Measurements from ENCODE around the gene NAXD. TPM values are rescaled to one million over a fixed set of nuclear protein-coding genes. Genes with fewer than 3 reads are reported as not detected.
A peak's percentile ranks its signal among the peaks of the same experiment; 100 is the strongest.
"Not testable (repeated sequence)": the region's sequence is repeated elsewhere in the genome, so short reads cannot be mapped to it uniquely, and the experiment has no call there.

Gene NAXD
- total RNA-seq, 1 donor from 2014 or later, result 62.7 TPM

- no peak for DNase-seq (ENCODE audit: low spot score)
Observed at GRCh38 chr13:110662777-110663443, 47.6 kb downstream of the NAXD start.

- DNase-seq (ENCODE audit: low spot score), result no peak
Observed at GRCh38 chr13:110663491-110663890, 48.1 kb downstream of the NAXD start.

GRCh38 chr13:110664041-110664440, 48.7 kb downstream of the NAXD start:
- no peak for DNase-seq (ENCODE audit: low spot score)

GRCh38 chr13:110664673-110665072, 49.3 kb downstream of the NAXD start:
- DNase-seq (ENCODE audit: low spot score), result no peak

- no peak for DNase-seq (ENCODE audit: low spot score)
Observed at GRCh38 chr13:110665491-110666254, 50.3 kb downstream of the NAXD start.

- no peak for DNase-seq (ENCODE audit: low spot score)
Observed at GRCh38 chr13:110666255-110666533, 50.8 kb downstream of the NAXD start.

GRCh38 chr13:110669036-110669435, 53.7 kb downstream of the NAXD start:
- DNase-seq (ENCODE audit: low spot score), result no peak

- DNase-seq (ENCODE audit: low spot score), result not testable (repeated sequence)
Observed at GRCh38 chr13:110669814-110670213, 54.5 kb downstream of the NAXD start.

- peak; percentile 13 for DNase-seq (ENCODE audit: low spot score)
Observed at GRCh38 chr13:110676595-110677587, 61.5 kb downstream of the NAXD start.

- no peak for DNase-seq (ENCODE audit: low spot score)
Observed at GRCh38 chr13:110677731-110678545, 62.6 kb downstream of the NAXD start.

- no peak for DNase-seq (ENCODE audit: low spot score)
Observed at GRCh38 chr13:110680852-110681251, 65.5 kb downstream of the NAXD start.

GRCh38 chr13:110681868-110682550, 66.7 kb downstream of the NAXD start:
- DNase-seq (ENCODE audit: low spot score), result no peak

- DNase-seq (ENCODE audit: low spot score), result no peak
Observed at GRCh38 chr13:110682746-110683145, 67.4 kb downstream of the NAXD start.

- no peak for DNase-seq (ENCODE audit: low spot score)
Observed at GRCh38 chr13:110683203-110683883, 68.0 kb downstream of the NAXD start.

- DNase-seq (ENCODE audit: low spot score), result no peak
Observed at GRCh38 chr13:110683921-110684320, 68.6 kb downstream of the NAXD start.

GRCh38 chr13:110684388-110685056, 69.2 kb downstream of the NAXD start:
- no peak for DNase-seq (ENCODE audit: low spot score)

- DNase-seq (ENCODE audit: low spot score), result peak; percentile 50
Observed at GRCh38 chr13:110685305-110686020, 70.1 kb downstream of the NAXD start.

- no peak for DNase-seq (ENCODE audit: low spot score)
Observed at GRCh38 chr13:110687736-110688135, 72.4 kb downstream of the NAXD start.

GRCh38 chr13:110689041-110689440, 73.7 kb downstream of the NAXD start:
- no peak for DNase-seq (ENCODE audit: low spot score)
